NCI-H187 (cell line): ENCODE data around the gene ACP1.
"Not testable (repeated sequence)": the region's sequence is repeated elsewhere in the genome, so short reads cannot be mapped to it uniquely, and the experiment has no call there.

Experiments used
- DNase-seq, 2 experiments: peaks; one replicate each; lab custom pipeline; 2025; lab: John Stamatoyannopoulos, UW

Gene ACP1

DNA sequence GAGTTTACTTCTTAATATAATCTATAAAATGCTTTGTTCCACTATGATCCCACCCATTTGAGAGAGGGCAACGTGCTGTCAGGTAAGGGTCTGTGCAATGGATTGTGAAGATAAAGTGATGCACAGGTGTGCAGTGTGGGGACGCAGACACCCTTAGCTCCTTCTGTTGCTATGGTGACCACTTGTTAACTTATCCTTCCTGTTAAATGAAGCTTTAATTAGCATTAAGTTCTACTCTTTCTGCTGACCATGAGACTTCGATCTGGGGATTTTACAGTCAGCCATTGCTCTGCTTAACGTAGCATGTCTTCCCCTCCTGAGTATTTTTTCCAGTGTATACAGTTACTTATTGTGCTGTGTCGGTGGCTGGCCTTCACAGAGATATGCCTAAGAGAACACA is 46.2 kb downstream of the ACP1 start:
- DNase-seq, result no peak

DNA sequence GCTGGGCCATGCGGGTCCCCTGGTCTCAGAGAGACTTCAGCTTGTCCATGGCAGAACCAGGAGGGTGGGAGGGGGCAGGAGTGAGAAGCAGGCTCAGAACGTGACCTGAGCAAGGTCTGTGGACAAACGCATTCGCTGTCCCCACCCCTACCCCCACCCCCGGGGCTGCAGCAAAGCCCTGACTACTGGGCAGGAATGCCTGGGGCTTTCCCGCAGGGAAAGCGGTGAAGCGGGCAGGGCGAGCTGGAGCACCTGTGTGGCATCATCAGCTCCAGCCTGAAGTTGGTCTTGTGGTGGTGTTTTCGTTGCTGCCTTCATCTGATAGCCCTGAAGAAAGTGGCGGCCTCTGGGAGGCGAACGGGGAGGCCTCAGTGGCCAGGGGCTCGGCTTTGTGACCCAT is 49.2 kb downstream of the ACP1 start:
- DNase-seq, result no peak

DNA sequence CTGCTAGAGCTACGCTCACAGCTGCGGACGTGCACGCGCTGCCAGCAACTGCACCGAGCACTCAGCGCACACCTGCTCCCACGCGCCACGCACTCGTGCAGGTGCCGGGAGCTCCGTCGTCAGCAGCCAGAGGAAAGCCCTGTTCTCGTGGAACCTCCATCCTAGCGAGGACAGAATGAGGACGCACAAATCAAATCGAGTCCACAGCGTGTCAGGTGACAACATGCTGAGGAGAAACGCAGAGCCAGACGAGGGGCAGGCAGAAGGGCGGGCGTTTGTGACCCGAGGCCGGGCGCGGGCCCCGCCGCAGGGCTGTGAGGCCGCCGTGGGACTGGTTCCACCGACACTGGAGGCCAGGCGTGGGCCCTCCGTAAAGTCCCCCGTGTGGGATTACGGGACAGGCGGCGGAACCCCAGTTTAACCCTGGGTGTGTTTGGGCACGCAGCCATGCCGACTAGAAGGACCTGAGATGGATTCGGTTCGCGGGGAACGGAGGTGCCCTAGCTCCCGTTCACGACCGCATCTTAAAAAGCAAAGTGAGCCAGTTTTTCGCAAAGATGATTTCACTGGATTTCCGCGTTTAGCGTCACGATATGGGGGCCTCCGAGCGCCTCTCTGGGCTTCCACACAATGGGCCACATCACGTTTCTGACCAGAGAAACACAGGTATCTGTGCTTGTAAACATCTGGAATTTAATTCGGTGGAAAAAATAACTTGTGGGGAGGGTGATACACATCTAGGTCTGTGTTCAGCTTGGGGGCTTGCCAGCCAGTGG is 50.0 kb downstream of the ACP1 start:
- DNase-seq, result no peak

DNA sequence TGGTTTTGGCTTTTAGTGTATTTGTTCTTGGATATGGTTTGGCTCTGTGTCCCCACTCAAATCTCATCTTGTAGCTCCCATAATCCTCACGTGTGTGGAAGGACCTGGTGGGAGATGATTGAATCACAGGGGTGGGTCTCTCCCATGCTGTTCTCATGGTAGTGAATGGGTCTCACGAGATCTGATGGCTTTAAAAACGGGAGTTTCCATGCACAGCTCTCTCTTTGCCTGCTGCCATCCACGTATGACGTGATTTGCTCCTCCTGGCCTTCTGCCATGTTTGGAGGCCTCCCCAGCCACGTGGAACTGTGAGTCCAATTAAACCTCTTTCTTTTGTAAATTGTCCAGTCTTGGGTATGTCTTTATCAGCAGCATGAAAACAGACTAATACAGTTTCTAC is 51.2 kb downstream of the ACP1 start:
- not testable (repeated sequence) for DNase-seq

DNA sequence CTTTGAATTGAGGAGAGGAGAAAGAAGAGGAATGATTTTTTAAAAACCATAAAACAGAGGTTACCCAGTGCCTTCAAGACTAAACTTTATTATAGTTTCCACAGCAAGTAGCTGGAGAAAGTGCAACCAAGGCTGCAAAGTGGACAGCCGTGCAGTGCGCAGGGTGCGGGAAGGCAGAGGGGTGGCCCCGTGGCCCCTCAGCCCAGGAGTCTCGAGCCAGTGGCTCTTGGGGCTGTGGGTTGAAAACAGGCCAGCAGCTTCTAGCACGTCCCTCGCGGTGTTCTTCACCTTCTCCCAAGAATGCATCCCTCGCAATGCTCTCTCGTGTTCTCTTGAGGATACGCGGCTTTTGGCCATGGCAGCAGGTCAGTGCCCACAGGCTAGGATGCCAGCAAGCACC is 51.6 kb downstream of the ACP1 start:
- DNase-seq, result no peak

DNA sequence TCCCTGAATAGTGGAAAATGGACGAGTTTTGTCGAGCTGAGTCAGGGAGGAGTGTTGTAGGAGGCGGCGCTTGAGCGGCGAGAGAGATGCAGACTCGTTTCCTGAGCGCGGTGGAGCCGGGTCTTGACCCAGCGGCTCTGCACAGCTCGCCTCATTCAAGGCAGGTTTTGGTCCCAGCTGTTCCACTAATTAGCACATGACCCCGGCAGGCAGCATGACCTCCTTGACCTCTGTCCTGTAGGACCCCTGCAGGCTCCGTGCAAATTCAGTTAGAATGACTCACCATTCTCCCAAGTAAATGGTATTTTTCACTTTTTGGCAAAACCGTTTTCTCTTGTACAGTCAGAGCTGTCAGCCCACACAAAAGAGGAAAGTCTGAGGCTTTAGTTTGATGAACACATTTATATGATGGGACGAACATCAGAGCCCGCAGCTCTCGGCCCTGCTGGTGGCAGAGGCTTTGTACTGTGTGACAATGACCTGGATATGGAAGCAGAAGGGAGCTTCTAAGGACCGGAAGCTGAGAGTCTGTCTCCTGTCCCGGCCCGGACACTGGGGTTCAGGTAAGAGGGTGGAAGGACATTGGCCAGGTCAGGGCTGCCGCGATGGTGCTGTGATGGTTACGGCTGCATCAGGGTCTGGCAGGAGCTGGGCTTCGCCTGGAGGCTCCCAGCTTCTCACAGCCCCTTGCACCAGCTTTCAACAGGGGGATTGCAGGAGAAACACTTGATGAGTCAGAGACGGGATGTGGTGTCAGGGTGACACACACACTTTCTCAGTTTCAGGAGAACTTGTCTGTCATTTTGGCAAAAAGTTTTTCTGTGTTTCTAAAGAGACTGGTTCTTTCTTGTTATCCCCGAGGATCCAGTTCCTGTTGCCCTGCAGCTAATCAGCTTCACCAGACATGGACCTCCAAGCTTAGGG is 53.0 kb downstream of the ACP1 start:
- no peak for DNase-seq

DNA sequence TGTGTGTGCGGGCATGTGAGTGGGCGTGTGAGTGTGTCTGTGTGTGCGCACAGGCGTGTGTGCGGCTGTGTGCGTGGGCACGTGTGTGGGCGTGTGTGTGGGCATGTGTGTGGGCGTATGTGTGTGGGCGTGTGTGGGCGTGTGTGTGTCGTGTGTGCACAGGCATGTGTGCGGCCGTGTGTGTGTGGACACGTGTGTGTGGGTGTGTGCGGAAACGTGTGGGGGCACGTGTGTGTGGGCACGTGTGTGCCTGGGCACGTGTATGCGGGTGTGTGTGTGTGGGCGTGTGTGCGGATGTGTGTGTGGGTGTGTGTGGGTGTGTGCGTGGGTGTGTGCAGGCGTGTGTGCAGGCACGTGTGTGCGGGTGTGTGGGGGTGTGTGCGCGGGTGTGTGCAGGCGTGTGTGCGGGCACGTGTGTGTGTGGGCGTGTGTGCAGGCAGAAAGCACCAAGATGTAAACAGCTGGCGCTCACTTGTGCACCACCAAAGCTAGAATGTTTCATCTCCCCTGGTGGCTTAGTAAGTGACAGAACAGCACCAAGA is 54.4 kb downstream of the ACP1 start:
- no peak for DNase-seq

DNA sequence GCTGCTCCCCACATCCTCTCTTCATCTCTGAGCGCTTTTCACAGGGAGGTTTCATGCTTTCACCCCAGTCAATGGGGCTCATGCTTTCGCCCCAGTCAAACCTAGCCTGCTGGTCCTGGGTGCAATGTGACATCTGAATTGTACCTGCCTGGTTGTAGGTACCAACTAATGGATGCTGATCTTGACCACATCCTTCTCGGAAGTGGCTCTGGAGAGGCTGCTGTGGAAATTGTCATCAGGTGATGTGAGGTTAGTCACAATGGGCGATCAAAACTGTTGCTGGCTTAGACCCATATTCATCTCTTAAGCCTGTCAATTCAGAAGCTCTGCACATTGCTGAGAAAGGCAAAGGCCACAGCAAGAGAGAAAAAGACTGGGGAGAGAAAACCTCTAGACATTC is 55.8 kb downstream of the ACP1 start:
- DNase-seq, result no peak

DNA sequence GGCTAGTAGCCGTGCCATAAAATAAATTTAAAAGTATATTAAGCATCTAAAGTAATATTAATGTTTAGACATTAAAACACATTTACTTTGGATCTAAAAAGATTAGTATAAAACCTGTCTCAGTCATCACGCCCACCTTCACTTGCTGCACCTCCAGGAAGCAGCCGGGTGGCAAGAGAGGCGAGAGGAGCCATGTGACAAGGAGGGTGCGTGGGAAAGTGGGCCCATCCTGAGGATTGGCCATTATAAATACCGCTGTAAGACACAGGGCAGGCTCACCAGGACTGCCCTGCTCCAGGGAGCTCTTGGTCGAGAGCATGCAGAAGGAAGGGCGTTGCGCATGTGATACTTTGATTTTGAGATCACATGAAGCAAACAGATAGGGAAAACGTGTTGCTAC is 57.6 kb downstream of the ACP1 start:
- DNase-seq, result no peak

DNA sequence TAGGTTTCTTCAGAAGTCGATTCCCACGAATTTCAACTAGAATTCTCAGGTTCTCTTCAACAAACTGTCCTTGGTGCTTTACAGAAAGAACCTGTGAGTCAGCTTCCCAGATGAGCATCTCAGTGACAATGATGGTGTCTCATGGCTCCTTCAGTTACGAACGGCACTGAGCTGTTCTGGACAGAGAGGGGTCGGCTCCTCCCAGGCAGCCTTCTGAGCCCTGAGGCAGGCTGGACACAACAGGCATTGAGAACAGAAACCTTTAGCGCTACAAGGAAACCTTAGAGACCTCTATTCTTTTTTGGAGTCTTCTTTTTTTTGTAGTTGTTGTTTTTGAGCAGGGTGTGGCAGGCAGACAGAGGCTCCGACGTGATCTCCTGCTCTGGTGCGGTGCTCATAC is 58.3 kb downstream of the ACP1 start:
- DNase-seq, result no peak
